ENCODE results near the gene VAV2.

VAV2 gene

DNA sequence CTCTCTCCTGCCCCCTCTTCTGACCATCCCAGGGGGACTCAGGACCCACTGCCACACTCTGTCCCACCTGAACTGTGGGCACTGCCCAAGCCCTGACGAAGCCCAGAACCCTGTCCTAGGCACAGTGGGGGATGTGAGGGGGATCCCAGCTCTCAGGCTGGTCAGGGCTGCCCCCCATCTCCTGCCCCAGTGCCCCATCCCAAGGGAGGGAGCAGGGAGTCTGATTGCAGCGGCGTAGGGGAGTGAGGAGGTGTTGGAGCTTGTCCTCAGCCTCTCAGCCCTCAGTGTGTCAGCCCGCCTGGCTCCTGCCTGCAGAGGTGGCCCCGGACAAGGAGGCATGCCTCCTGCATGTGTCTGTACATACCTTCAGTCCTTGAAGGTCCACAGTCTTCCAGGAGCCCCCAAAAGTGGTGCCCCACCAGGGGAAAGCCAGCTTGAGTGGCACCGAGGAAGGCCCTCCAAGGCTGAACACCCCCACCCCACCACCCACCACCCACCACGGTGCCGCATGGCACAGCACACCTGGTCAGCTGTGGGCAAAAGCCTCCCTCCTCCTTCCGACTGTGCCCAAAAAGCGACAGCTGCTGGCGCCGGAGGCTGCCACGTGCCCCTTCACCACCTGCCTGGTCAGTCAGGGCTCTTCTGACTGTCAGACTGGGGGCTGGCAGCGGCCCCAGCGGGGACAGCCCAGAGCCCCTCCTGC is 254.9 kb downstream of the VAV2 start:
- FAIRE-seq, result no peak

DNA sequence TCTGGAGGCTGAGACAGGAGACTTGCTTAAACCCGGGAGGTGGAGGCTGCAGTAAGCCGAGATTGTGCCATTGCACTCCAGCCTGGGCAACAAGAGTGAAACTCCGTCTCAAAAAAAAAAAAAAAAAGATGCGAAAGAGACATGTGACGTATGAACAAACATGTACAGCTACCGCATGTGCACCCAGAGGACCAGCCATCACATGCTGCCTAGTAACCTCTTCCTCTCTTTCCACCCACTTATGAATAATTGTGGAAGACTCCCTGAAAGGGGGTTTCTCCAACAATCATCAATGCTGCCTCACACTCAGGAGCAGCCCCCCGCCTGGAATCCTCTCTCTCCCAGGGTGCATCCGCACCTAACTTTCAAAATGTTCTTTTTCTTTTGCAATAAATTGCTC is 256.2 kb downstream of the VAV2 start:
- no peak for FAIRE-seq

DNA sequence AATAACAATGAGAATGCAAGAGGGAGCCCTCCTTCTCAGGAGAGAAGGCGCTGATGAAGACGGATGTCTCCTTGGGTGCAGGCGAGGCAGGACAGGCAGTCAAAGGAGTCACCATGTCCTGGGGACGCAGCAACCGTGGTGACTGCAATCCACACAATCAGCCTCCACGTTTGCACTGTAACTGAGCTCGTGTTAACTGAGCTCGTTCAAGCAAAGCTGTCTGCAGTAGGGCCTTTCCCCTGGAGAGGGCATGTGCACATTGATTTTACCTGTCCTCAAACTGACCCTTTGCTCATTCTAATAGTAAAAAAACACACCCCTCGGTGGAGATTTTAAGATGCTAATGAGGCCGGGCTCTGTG is 256.7 kb downstream of the VAV2 start:
- FAIRE-seq, result no peak

DNA sequence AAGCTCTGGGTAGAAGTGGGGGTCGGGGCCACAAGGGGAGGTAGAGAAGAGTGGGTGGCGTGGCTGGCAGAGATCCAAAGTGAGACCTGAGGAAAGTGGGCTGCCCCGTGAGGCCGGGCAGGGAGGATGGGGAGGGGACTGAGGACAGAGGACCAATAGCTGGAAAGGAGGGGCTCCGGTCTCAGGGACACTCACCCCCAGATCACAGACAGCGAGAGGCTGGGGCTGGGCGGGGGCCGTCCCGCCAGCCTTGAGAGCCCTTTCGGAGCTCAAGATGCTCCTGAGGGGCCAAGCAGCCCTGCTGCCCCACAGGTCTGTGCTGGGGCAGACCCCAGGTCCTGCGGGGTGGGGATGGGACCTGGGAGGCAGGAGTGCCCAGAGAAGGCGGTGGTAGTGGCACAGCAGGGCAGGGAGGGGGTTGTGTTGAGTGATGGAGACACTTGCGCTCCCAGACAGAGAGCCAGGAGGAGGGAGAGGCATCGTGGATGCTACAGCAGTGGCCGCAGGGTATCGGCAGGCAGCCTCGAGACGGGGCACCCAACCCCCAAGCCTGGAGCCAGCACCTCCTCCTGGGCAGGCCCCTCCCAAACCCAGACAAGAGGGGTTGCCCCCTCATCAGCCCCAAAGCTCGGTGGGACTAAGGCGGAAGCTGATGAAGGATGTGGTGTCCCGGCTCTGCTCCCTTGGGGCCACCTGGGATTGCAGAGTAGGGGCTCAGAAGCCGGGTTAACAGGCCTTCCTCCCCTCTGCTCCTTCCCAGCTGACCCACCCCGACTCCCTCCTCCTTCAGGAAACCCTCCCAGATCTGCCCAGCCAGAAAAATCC is 257.3 kb downstream of the VAV2 start:
- FAIRE-seq, result no peak

DNA sequence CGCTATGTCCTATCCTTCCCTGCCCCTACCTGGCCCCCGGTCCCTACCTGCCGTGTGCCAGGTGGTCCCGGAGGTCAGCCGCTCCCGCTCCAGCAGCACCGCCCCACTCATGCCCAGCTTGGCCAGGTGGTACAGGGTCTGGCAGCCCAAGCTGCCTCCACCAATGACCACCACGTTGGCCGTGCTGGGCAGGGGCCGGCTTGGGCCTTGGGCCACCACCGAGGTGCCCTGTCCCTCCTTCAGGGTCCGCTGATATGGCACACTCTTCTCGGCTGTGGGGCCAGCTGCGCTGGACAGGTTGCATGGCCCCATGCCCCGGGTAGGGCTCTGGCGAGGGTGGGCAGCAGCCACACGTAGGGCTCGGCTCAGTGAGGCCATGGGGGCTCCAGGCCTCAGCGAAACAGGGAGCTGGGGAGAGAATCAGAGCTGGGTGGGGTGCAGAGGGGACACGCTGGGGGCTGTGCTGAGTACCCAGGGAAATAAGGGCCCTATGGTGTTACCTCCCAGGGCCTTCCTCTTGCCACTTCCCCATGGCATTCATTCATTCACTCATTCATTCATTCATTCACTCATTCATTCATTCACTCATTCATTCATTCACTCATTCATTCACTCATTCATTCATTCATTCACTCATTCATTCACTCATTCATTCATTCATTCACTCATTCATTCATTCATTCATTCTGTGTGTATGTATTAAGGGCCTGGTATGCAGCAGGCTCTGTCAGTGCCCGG is 258.2 kb downstream of the VAV2 start:
- no peak for FAIRE-seq

DNA sequence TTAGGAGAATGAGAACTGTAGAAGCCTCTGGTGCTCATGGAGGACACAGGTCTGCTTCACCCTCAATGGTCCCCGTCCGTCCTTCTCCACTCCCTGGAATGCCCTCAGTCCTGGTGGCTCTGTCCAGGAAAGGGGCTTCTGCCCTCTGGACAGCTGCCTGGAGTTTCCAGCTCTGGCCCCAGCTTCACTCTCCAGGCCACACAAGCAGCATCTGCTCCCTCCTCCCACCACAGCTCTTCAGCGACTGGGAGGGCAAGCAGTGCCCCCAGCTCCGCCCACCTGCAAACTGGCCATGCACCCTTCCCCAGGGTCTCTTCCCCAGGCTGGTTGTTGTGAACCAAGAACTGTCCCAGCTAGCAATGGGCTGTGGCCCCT is 258.7 kb downstream of the VAV2 start:
- FAIRE-seq, result no peak

DNA sequence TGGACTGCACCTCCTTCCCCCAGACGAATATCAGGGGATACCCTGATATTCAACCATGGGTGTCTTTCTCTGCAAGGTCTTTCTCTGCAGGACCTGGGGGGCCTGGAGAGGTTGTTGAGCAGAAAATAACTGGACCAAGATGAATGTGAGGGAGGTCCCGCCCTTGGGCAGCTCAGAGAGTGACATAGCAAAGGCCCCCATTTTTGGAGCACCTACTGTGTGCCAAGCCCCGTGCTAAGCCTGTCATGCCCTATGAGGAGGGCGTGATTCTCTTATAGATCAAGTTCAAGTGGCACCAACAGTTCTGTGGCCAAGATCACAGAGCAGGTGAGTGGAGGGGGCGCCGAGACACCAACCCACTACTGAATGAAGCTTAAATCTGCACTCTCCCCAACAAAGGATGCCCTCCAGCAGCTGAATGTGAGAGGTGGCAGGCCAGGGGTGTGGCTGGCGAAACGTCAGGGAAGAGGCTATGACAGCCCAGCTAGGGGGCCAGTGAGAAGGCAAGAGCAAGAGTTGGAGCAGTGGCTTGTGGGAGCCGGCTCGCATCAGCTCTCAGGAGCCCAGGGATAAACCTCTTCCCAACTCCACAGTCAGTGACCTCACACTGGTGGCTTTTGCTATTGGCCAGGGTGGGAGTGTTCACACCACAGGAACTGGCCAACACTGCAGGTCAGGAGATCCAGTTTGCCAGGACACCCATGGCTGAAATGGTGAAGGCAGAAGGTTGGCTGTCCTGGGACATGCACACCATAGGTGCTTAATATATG is 259.3 kb downstream of the VAV2 start:
- no peak for FAIRE-seq

DNA sequence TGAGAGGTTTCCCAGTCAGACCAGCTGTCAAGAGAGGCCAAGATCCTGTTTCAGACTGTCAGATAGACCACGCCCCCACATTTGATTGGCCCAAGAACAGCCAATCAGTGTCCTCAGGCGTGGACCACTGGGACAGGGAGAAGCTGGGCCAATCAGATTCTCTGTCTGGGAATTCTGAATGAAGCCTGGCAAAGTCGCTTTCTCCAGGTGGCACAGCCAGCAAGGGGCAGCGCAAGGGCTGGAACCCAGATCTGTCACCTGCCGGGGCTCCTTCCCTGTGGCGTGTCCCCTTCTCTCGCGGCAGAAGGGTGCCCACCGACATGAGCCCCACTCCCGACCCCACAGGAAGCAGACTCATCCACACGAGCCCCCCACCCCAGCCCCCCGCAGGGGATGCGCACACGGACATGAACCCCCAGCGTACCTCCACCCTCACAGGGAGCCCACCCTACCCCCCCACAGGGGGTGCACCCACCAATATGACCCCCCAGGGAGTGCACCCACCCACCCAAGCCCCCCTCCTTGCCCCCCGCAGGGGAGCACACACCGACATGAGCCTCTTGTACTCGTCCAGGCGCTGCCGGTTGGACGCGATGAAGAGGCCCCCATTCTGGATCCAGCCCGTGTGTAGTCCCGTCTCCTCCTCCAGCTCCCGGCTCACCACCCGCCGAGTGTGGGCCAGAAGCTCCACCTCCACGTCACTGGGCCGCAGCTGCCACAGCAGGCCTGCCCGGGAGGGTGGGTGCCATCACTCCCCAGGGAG is 260.1 kb downstream of the VAV2 start:
- no peak for FAIRE-seq

DNA sequence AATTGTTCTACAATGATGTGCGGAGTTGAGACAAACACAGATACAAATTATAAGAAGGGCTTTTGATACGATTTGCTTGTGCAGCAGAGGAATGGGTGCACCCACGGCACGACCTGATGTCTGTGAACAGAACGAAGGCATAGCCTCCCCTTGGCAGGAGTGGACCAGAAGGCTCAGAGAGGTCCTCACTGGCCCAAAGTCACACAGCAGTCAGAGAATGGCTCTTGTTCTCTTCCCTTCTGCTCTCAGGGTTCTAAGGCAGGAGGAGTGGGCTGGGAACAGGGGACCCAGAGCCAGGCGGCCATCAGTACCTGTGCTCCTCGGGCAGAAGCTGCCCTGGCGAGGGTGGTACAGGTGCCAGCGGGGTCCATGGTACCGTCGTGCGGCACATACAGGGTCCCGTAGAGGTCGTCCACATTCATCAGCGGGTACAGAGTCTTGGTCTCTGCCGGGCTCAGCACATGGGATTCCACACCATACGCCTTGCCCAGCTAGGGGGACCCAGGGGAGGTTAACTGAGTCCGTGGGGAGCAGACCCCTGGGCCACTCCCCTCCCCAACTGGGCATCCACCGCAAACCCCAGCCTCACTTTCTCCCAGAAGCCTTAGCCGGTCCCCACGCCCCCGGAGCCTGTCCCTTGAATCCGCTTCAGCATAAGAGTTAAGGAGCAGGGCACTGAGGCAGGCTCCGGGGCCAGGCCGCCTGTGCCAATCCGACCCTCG is 261.0 kb downstream of the VAV2 start:
- no peak for FAIRE-seq

DNA sequence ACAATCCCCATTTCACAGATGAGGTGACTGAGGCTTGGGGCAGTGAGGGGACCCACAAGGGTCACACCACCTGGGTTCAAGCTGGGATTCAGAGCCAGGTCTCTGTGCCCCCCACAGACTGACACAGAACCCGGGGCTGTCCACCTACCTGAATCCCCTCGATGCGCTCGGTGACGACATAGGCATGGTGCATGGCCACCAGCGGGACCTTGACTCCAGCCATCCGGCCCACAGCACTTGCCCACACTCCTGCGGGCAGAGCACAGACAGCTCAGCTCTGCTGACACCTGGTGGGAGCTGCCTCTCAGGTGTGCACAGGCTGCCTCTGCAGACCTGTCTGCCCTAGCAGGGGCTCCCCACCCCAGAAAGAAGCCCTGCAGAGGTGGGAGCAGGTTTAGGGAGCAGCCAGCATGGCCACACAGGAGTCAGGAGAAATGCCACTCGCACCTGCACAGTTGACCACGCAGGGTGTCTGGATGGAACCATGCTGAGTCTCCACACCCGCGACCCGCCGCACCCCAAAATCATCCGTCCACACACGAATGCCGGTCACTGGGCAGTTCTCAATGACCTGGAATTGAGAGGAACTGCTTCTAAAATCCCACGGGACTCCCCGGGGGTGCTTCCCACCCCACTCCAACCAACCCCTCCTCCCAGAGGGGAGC is 262.4 kb downstream of the VAV2 start:
- FAIRE-seq, result no peak

DNA sequence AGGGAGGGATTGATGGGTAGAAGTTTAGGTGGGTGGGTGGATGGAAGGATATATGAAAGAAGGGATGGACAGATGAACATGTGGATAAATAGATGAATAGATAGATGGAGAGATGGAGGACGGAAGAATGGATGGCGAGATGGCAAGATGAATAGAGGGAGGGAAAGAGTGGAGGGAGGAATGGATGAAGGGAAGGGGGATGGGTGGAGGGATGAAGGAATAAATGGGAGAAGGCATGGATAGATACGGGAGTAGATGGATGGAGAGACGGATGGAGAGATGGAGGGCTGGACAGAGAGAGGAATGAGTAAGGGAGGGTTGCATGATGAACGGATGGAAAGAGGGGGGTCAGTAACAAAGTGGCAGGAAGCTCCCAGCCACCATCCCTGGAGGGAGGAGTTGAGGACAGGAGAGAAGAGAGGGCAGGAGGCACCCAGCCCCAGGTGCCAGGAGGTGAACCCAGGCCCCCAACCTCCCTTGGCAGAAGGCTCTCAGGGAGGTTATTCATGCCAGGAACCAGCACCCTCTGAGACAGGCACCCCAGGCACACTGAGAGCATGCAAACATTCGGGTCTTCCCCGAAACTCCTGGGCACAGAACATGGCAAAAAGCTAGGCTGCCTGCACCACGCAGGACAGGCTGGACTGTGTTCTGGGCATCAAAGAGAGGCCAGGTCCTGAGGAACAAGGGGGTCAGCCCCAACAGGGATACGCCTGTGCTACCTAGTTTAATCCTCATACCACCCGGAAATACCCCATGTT is 263.1 kb downstream of the VAV2 start:
- no peak for FAIRE-seq

DNA sequence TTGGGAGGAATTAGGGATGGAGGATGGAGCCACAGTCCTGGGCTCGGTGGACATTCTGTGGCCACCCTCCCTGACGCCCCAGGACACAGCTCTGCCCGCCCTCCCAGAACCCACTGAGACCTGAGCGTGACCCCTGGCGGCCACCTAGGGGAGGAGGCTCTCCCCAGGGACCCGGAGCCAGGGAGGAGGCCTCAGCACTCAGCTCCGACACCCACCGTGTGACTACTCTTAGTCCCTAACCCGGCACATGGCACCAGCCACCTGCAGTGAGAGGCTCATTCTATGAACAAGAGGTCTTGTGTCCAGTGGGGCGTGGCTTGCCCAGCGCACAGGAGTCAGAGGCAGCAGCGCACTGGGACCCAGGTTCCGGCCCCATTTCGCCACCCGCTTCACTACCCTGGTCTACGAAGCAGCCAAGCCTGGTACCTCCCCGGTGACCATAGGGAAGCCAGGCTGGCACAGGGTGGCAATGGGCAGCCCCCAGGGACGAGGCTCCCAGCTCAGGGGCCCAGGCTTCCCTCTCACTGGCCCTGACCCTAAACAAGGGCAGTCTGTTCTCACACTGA is 264.2 kb downstream of the VAV2 start:
- no peak for FAIRE-seq

DNA sequence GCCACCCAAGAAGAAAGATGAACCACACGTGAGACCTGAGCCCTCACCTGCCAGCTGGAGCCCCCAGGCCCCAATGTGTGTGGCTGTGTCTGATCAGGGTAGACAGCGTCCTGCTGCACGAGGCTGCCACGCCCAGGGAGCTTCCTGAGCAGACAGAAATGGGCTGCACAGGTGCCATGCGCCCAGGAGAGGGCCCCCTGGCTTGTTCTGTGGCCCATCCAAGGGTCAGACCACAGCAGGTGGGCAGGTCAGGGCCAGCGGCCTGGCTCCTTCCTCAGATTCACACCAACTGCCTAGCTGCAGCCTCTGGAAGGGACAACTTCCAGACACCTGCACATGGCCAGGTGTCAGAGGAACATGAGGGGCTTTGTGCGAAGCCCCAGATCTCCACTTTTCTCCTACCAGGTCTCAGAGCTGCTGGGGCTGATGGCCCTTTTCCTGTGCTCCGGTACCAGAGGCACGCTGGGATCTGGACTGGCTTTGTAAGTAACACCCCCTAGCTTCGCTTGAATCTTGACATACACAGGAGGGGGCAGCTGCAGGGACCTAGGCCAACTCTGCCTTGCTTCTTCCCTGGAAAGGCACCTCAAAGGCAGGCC is 264.7 kb downstream of the VAV2 start:
- no peak for FAIRE-seq

DNA sequence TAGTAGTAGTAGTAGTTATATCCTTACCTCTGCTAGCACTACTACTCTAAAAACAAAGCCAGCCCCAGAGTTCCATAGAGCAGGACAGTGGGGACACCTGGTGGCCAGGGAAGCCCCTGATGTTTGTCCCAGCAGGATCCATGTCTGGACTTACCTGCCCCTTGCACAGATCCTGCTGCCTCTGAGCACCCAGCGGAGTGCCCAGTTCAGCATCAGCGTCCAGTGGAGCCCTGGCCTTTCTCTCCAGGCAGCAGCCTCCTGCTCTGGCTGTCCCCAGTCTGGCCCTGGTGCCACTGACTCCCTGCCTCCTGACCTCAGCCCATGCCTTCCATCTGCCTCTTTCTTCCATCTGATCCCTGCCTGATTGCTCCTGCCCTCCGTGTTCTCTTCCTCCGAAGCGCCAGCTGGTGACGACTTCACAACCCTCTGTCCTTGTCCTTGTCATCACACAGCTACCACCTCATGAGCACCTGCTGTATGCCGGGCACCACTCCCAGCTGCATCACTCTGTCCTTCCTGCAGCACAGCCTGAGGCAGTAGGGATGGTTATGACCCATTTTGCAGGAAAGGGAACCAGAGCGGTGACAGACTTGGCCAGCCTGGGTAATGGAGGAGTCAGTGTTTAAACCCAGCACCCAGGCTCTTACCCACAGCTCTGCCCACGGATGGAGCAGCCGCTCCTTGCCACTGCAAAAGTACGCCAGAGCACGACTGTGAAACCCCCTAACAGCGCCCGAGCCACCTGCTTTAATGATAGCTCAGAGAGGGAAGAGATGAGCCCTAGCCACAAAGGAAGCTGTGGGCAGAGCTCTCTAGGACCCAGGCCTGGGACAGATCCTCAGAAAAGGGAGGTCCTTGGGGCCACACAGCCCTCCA is 265.5 kb downstream of the VAV2 start:
- no peak for FAIRE-seq

DNA sequence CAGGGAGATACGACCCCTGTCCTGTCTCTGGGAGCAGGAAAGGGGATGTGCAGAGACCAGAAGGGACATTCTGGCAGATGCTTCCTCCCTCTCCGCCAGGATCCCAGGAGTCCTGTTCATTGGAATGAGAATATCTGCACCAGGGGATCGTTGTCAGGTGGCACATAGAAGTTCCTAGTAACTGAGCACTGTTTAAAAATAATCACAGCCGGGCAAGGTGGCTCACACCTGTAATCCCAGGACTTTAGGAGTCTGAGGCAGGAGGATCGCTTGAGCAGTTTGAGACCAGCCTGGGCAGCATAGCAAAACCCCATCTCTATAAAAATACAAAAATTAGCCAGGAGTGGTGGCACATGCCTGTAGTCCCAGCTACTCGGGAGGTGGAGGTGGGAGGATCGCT is 266.2 kb downstream of the VAV2 start:
- FAIRE-seq, result no peak

DNA sequence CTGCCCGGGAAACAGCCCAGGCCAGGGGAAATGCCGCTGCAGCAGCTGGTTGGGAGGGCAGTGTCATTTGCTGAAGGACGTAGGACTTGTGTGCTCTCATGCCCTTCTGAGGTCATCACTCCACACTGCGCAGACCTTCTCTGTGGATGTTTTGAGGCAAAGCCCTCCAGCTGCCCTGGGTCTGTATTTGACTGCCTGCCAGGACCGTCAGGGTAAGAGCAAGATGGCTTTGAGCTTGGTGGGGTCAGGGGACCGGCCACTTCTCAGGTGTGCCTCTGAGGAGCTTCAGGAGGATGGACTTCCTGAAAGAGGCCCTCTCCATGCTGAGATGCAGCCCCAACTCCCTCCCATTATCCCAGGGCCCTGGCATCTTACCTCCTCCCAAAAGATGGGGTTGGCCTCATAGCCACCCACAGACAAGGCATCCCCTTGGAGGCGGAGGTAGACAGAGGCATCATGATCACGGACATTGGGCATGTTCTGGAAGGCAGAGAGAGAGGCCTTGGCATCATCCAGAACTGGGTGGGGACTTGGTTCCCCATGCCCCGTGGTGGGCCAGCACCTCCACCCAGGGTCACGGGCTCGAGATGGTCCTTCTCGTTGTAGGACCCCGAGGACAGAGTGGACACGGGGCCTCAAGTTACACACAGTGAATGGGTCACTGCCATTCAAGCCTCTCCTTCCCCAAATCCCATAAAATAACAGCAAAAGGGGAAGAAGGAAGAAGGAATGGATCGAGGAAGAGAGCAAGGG is 273.4 kb downstream of the VAV2 start:
- FAIRE-seq, result no peak

DNA sequence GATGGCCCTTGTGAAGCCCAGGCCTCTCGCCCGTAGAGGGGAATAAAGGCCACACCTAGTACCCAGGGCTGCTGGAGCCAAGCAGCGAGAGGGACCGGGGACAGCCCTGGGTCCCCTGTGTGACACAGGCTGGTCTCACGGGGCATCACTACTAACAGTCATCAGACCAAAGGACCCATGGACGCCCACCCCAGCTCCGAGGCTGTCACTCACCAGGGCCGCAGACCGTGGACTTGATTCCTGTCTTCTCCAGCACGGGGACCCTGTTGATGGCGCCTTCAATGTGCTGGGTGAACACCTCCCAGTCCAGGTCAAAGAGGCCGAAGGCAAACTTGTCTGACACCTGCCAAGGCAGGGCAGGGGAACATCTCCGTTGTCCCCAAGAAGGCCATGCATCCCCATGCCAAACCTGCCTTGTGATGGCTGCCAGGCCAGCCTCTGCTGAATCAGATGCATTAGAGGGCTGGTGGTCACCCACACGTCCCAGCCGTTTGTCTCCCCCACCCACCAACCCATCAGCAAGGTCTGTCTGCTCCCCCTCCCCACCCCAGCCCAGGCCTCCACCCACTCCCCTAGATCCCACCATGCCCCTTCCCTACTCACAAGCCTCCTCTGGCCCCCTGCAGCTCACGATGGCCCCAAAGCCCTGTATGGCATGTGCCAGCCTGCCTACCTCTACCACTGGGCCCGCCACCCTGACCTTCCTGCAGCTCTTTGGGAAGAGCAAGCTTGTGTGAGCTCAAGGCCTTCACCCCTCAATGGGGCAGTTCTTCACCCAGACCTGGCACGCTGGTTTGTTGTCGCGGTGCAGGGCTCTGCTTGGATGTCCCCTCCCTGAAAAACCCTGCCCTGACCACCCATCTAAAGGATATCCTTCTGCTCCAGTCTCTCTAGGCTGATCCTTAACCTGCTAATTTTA is 274.8 kb downstream of the VAV2 start:
- FAIRE-seq, result no peak
